Measurements from ENCODE around the gene TTBK2.
A peak's percentile ranks its signal among the peaks of the same experiment; 100 is the strongest.

TTBK2 gene

GRCh38 chr15:42707873-42708544, 212.6 kb downstream of the TTBK2 start:
- DNase-seq = no peak
- TF ChIP-seq POLR2A (IDR thresholded peaks at IDR 0.05; ENCODE audit: low read length) = no peak
- TF ChIP-seq GATA1 (IDR thresholded peaks at IDR 0.05; ENCODE audit: low read depth, low read length) = no peak

GRCh38 chr15:42707068-42707467, 213.5 kb downstream of the TTBK2 start:
- TF ChIP-seq POLR2A (IDR thresholded peaks at IDR 0.05; ENCODE audit: low read length) (no peak), GATA1 (IDR thresholded peaks at IDR 0.05; ENCODE audit: low read depth, low read length) (no peak)
- DNase-seq = no peak

GRCh38 chr15:42705336-42705735, 215.2 kb downstream of the TTBK2 start:
- no peak for TF ChIP-seq POLR2A (IDR thresholded peaks at IDR 0.05; ENCODE audit: low read length)
- TF ChIP-seq GATA1 (IDR thresholded peaks at IDR 0.05; ENCODE audit: low read depth, low read length) = no peak
- DNase-seq = no peak

GRCh38 chr15:42704492-42704926, 216.1 kb downstream of the TTBK2 start:
- TF ChIP-seq GATA1 (IDR thresholded peaks at IDR 0.05; ENCODE audit: low read depth, low read length) = no peak
- DNase-seq = peak; percentile 70 to 87

- no peak for TF ChIP-seq GATA1 (IDR thresholded peaks at IDR 0.05; ENCODE audit: low read depth, low read length)
- no peak for TF ChIP-seq POLR2A (IDR thresholded peaks at IDR 0.05; ENCODE audit: low read length)
- no peak for DNase-seq
Observed at GRCh38 chr15:42696626-42697025, 224.0 kb downstream of the TTBK2 start.

- TF ChIP-seq GATA1 (IDR thresholded peaks at IDR 0.05; ENCODE audit: low read depth, low read length) = no peak
- TF ChIP-seq POLR2A (IDR thresholded peaks at IDR 0.05; ENCODE audit: low read length) = no peak
Observed at GRCh38 chr15:42695527-42696071, 225.0 kb downstream of the TTBK2 start.

GRCh38 chr15:42694398-42694797, 226.2 kb downstream of the TTBK2 start:
- no peak for DNase-seq
- no peak for TF ChIP-seq POLR2A (IDR thresholded peaks at IDR 0.05; ENCODE audit: low read length)
- no peak for TF ChIP-seq GATA1 (IDR thresholded peaks at IDR 0.05; ENCODE audit: low read depth, low read length)

More at GRCh38 chr15:42695527-42696071, 225.0 kb downstream of the TTBK2 start:
- no peak for DNase-seq

- no peak for TF ChIP-seq POLR2A (IDR thresholded peaks at IDR 0.05; ENCODE audit: low read length)
- TF ChIP-seq GATA1 (IDR thresholded peaks at IDR 0.05; ENCODE audit: low read depth, low read length) = no peak
- DNase-seq = no peak
Observed at GRCh38 chr15:42693942-42694341, 226.6 kb downstream of the TTBK2 start.

GRCh38 chr15:42693496-42693895, 227.1 kb downstream of the TTBK2 start:
- no peak for TF ChIP-seq POLR2A (IDR thresholded peaks at IDR 0.05; ENCODE audit: low read length)
- TF ChIP-seq GATA1 (IDR thresholded peaks at IDR 0.05; ENCODE audit: low read depth, low read length) = no peak

GRCh38 chr15:42692997-42693396, 227.6 kb downstream of the TTBK2 start:
- no peak for DNase-seq
- TF ChIP-seq GATA1 (IDR thresholded peaks at IDR 0.05; ENCODE audit: low read depth, low read length) = no peak
- TF ChIP-seq POLR2A (IDR thresholded peaks at IDR 0.05; ENCODE audit: low read length) = no peak

More at GRCh38 chr15:42693496-42693895, 227.1 kb downstream of the TTBK2 start:
- no peak for DNase-seq

GRCh38 chr15:42692536-42692935, 228.0 kb downstream of the TTBK2 start:
- TF ChIP-seq POLR2A (IDR thresholded peaks at IDR 0.05; ENCODE audit: low read length) (no peak), GATA1 (IDR thresholded peaks at IDR 0.05; ENCODE audit: low read depth, low read length) (no peak)

GRCh38 chr15:42691770-42692169, 228.8 kb downstream of the TTBK2 start:
- DNase-seq = no peak
- TF ChIP-seq POLR2A (IDR thresholded peaks at IDR 0.05; ENCODE audit: low read length) = no peak
- no peak for TF ChIP-seq GATA1 (IDR thresholded peaks at IDR 0.05; ENCODE audit: low read depth, low read length)

More at GRCh38 chr15:42692536-42692935, 228.0 kb downstream of the TTBK2 start:
- DNase-seq = no peak

GRCh38 chr15:42691308-42691707, 229.3 kb downstream of the TTBK2 start:
- TF ChIP-seq GATA1 (IDR thresholded peaks at IDR 0.05; ENCODE audit: low read depth, low read length) (no peak), POLR2A (IDR thresholded peaks at IDR 0.05; ENCODE audit: low read length) (no peak)
- DNase-seq = no peak
